ENCODE results near the gene ASIC4. TPM values are rescaled to one million over a fixed set of nuclear protein-coding genes. Genes with fewer than 3 reads are reported as not detected.

The ASIC4 gene
- total and polyA plus RNA-seq, 2 experiments from 2014 or later: 0.13 to 3.6 TPM

- Histone ChIP-seq H3K27ac (ENCODE audit: low read depth) (no peak overlapping the region), H3K36me3 (ENCODE audit: insufficient read depth) (no peaks in the 10 kb centered on the region), H3K9me2 (ENCODE audit: insufficient read depth) (no peaks in the 10 kb centered on the region), H3K4me3 (no peak overlapping the region), H3K79me2 (replicated peaks; ENCODE audit: insufficient read depth) (no peaks in the 10 kb centered on the region), H3K27me3 (ENCODE audit: insufficient read depth) (peaks cover 51% of the 10 kb centered on the region), H4K20me1 (replicated peaks; ENCODE audit: insufficient read depth) (no peaks in the 10 kb centered on the region), H3K4me1 (ENCODE audit: insufficient read depth) (peaks cover 19% of the 10 kb centered on the region; the same call in 1 of the 2 replicates), H3K4me2 (no peak overlapping the region), H3F3A (replicated peaks; ENCODE audit: low read depth) (peaks cover 4% of the 10 kb centered on the region; the same call in 1 of the 2 replicates), H2AFZ (no peak overlapping the region)
- no peak for DNase-seq (ENCODE audit: low spot score)
- Mint-ChIP-seq H3K27ac (no peak overlapping the region), H3K4me3 (no peak overlapping the region), H3K4me1 (peaks cover 40% of the 10 kb centered on the region), H3K27me3 (ENCODE audit: insufficient read depth, low read depth, poor library complexity) (peaks cover 34% of the 10 kb centered on the region), H3K36me3 (ENCODE audit: low read depth) (no peaks in the 10 kb centered on the region; the same call in 2 of the 3 replicates), H3K9me3 (no peaks in the 10 kb centered on the region; the same call in 2 of the 3 replicates)
- no peak for ATAC-seq
- TF ChIP-seq EZH2phosphoT487 (IDR thresholded peaks at IDR 0.05; ENCODE audit: unreplicated experiment) (no peak), ZNF331 (CRISPR knock-in tag; IDR thresholded peaks at IDR 0.05; ENCODE audit: low read depth) (no peak), ZNF462 (CRISPR knock-in tag; IDR thresholded peaks at IDR 0.05) (no peak)
Observed at GRCh38 chr2:219491278-219491963, 22.9 kb upstream of the ASIC4 start.

GRCh38 chr2:219492575-219492974, 21.7 kb upstream of the ASIC4 start:
- H2AFZ ChIP-seq: no peak overlapping the region
- Mint-ChIP-seq H3K4me3 (no peak overlapping the region; the same call in 2 of the 3 replicates), H3K27me3 (ENCODE audit: insufficient read depth, low read depth, poor library complexity) (peaks cover 45% of the 10 kb centered on the region), H3K4me1 (peaks cover 32% of the 10 kb centered on the region), H3K27ac (no peak overlapping the region), H3K36me3 (ENCODE audit: low read depth) (no peaks in the 10 kb centered on the region; the same call in 2 of the 3 replicates), H3K9me3 (no peaks in the 10 kb centered on the region; the same call in 2 of the 3 replicates)
- no peaks in the 10 kb centered on the region for H3K79me2 ChIP-seq (replicated peaks; ENCODE audit: insufficient read depth)
- H3K4me1 ChIP-seq (ENCODE audit: insufficient read depth): peaks cover 19% of the 10 kb centered on the region
- no peaks in the 10 kb centered on the region for H4K20me1 ChIP-seq (replicated peaks; ENCODE audit: insufficient read depth)
- TF ChIP-seq NANOG (IDR thresholded peaks at IDR 0.05; ENCODE audit: borderline replicate concordance) (no peak), CTCF (conservative IDR thresholded peaks at IDR 0.05; ENCODE audit: low read depth in 2 of 2) (peak; percentile 54 to 87; a peak in 3 of 4 replicates)
- H3K4me3 ChIP-seq: no peak overlapping the region
- no peak overlapping the region for H3K27ac ChIP-seq (ENCODE audit: low read depth)
- no peaks in the 10 kb centered on the region for H3K9me2 ChIP-seq (ENCODE audit: insufficient read depth)
- H3K27me3 ChIP-seq (ENCODE audit: insufficient read depth): peaks cover 53% of the 10 kb centered on the region
- H3K4me2 ChIP-seq: no peak overlapping the region
- peaks cover 10% of the 10 kb centered on the region for H3F3A ChIP-seq (replicated peaks; ENCODE audit: low read depth)
- peak; percentile 86 for DNase-seq (ENCODE audit: low spot score)
- peak; percentile 75 for ATAC-seq
- H3K36me3 ChIP-seq (ENCODE audit: insufficient read depth): no peaks in the 10 kb centered on the region
